LNCaP clone FGC (cell line): ENCODE measurements around the gene ARID1B.

Source experiments
- DNase-seq: peaks from one replicate; pipeline ENCODE4 v3.0.0-alpha.2; 2011; ENCODE audit warnings: low read depth
- H3K4me3 ChIP-seq: 2 replicates; pipeline ENCODE4 v1.5.1; 2011; ENCODE audit warnings: mild to moderate bottlenecking, low read depth, low read length, control low read depth
- CTCF ChIP-seq: IDR thresholded peaks from 2 replicates; pipeline ENCODE4 v1.5.1; 2012; ENCODE audit warnings: mild to moderate bottlenecking; ENCODE audit not compliant: control insufficient read depth, insufficient read depth; ENCODE audit errors: extremely low read depth

ARID1B gene

GRCh38 chr6:156883497-156884252 lies 106.5 kb downstream of the ARID1B start:
- no peak for TF ChIP-seq CTCF
- peak; percentile 72 for DNase-seq

GRCh38 chr6:156884306-156884705 lies 107.1 kb downstream of the ARID1B start:
- TF ChIP-seq CTCF = 0 out of 2 replicates have a peak, but pooled peaks have one; percentile 7
- DNase-seq = no peak
- no peak overlapping the region for H3K4me3 ChIP-seq

More at GRCh38 chr6:156883497-156884252, 106.5 kb downstream of the ARID1B start:
- H3K4me3 ChIP-seq = peak overlapping the region; percentile 40

- H3K4me3 ChIP-seq = no peak overlapping the region
- DNase-seq = no peak
- no peak for TF ChIP-seq CTCF
Observed at GRCh38 chr6:156885562-156885961, 108.4 kb downstream of the ARID1B start.

- no peak overlapping the region for H3K4me3 ChIP-seq
- DNase-seq = no peak
- no peak for TF ChIP-seq CTCF
Observed at GRCh38 chr6:156886409-156886808, 109.2 kb downstream of the ARID1B start.

GRCh38 chr6:156887623-156888269 lies 110.6 kb downstream of the ARID1B start:
- TF ChIP-seq CTCF = no peak
- DNase-seq = no peak
- H3K4me3 ChIP-seq = no peak overlapping the region

GRCh38 chr6:156889469-156889868 lies 112.3 kb downstream of the ARID1B start:
- no peak for TF ChIP-seq CTCF
- DNase-seq = no peak
- H3K4me3 ChIP-seq = no peak overlapping the region
